ENCODE data around the gene RNF169. TPM values are rescaled to one million over a fixed set of nuclear protein-coding genes. Genes with fewer than 3 reads are reported as not detected.
A peak's percentile ranks its signal among the peaks of the same experiment; 100 is the strongest.

Gene RNF169
- total and polyA plus RNA-seq, 9 of the 15 experiments (the other 6 are each of a cell fraction or from before 2014, with no cell fraction given): 0.68 to 18.1 (median 10.1) TPM

DNA sequence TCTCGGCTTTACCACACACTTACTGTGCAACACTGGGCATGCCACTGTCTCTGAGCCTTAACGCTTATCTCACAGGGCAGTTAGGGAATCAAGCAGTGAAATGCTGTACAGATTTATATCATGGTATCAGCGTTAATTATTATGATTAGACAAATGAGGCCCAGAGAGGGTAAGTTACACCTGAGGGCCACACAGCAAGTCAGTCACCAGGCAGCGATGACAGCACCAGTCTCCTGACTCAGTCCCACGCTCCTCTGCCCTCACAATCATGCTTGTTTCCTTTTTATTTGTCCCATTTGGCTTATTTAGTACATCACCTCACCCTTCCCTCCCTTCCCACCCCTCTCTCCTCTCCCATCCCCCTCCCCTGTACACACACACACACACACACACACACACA lies 29.6 kb upstream of the RNF169 start:
- FAIRE-seq (no peak), DNase-seq (ENCODE audit: extremely low read depth in 1 of 4, low spot score in 3 of 4) (no peak), ATAC-seq (no peak)
- no TSS peak for BruUV-seq (replicated peaks)
- Histone ChIP-seq H3K9me1 (ENCODE audit: control insufficient read depth, insufficient read depth, low read length) (no peaks in the 10 kb centered on the region), H3K9me3 (replicated peaks; ENCODE audit: control insufficient read depth, insufficient read depth, low read depth, low read length) (no peaks in the 10 kb centered on the region), H3K27me3 (ENCODE audit: control insufficient read depth in 2 of 2, insufficient read depth in 2 of 2, low read length in 2 of 2) (peaks cover 18 to 45% of the 10 kb centered on the region in 2 experiments), H3K4me1 (replicated peaks in 1 of 2; ENCODE audit: control insufficient read depth in 2 of 2, insufficient read depth in 2 of 2, low read length in 2 of 2) (peaks cover 0 to 4% of the 10 kb centered on the region in 2 experiments; a peak in 1 of 5 replicates), H3K79me2 (ENCODE audit: control insufficient read depth, insufficient read depth, low read length) (no peaks in the 10 kb centered on the region), H3K4me3 (no peak overlapping the region), H3K9ac (ENCODE audit: insufficient read depth in 1 of 2, low read depth in 2 of 2, low read length in 2 of 2) (no peak overlapping the region), H2AFZ (ENCODE audit: low read depth, low read length) (no peak overlapping the region), H4K20me1 (replicated peaks; ENCODE audit: control insufficient read depth, insufficient read depth, low read length) (no peaks in the 10 kb centered on the region), H3K27ac (ENCODE audit: extremely low read depth, low read depth, low read length) (no peak overlapping the region), H3K36me3 (ENCODE audit: control insufficient read depth, insufficient read depth, low read length) (no peaks in the 10 kb centered on the region), H3K4me2 (ENCODE audit: insufficient read depth, low read length) (no peak overlapping the region)
- in situ Hi-C loops (cut with MboI): no loop called here
- CTCF ChIA-PET (ENCODE audit: low intra/inter-chr PET ratio): no interaction called here
- TF ChIP-seq NR4A1 (CRISPR knock-in tag; IDR thresholded peaks at IDR 0.05) (no peak), NR4A1 (tag; IDR thresholded peaks at IDR 0.05) (no peak), ZFP36 (IDR thresholded peaks at IDR 0.05; ENCODE audit: low read depth, low read length, partially characterized antibody) (peak; percentile 47), ETV6 (IDR thresholded peaks at IDR 0.05; ENCODE audit: borderline replicate concordance in 1 of 2, low read depth in 2 of 2, low read length in 1 of 2) (no peak), ETV6 (CRISPR knock-in tag; IDR thresholded peaks at IDR 0.05; ENCODE audit: borderline replicate concordance) (no peak), BCOR (IDR thresholded peaks at IDR 0.05) (peak; percentile 41; the same call in 1 of the 2 replicates), RBM25 (IDR thresholded peaks at IDR 0.05; ENCODE audit: low read depth, low read length, severe bottlenecking) (peak; percentile 91)
- 13% methylated on average over 5 of the region's 5 CpGs for WGBS (ENCODE audit: insufficient coverage, low coverage, missing lambda C conversion rate)
- POLR2A ChIA-PET: interaction anchor here (0.7 kb wide), 1 partner anchor 16 kb away, joined by 3 read pairs; no protein-coding TSS in a partner anchor
- intact Hi-C loops (cut with micrococcal nuclease): no loop called here

Measured in K562 (cell line).